ENCODE data around the gene FOXO6. TPM values are rescaled to one million over a fixed set of nuclear protein-coding genes. Genes with fewer than 3 reads are reported as not detected.

Gene FOXO6
- total and polyA plus RNA-seq, 2 experiments from 2014 or later, result 0.68 to 4.2 TPM

DNA sequence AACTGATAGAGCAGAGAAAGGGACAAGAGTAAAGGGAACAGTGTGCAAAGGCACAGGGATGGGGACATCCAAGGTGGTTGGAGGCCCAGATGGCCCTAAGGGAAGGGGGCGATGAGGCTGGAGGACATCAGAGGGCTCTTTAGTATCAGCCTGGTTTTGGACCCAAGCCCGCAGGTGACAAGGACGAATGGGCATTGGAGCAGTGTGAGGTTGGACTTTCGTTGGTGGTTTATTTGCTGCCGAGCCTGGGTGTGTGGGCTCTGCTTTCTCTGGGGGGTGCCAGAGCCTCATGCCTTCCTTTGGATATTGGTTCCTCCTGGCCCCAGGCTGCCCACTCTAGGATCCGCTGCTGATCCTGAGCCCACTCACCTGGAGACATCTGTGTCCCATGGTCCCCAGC is 12.1 kb downstream of the FOXO6 start:
- H3K4me1 Mint-ChIP-seq, result peaks cover 51% of the 10 kb centered on the region
- peaks cover 14% of the 10 kb centered on the region for H3K27me3 Mint-ChIP-seq (ENCODE audit: insufficient read depth, low read depth, poor library complexity)
- DNase-seq (ENCODE audit: low spot score) (no peak), ATAC-seq (no peak)
- Histone ChIP-seq H3K4me2 (no peak overlapping the region), H3K4me3 (no peak overlapping the region), H3F3A (replicated peaks; ENCODE audit: low read depth) (no peaks in the 10 kb centered on the region), H3K27ac (ENCODE audit: low read depth) (no peak overlapping the region), H3K9me2 (ENCODE audit: insufficient read depth) (no peaks in the 10 kb centered on the region), H3K27me3 (ENCODE audit: insufficient read depth) (peaks cover 13% of the 10 kb centered on the region; the same call in 1 of the 2 replicates), H4K20me1 (replicated peaks; ENCODE audit: insufficient read depth) (no peaks in the 10 kb centered on the region), H2AFZ (no peak overlapping the region), H3K4me1 (ENCODE audit: insufficient read depth) (peaks cover 38% of the 10 kb centered on the region), H3K79me2 (replicated peaks; ENCODE audit: insufficient read depth) (no peaks in the 10 kb centered on the region), H3K36me3 (ENCODE audit: insufficient read depth) (no peaks in the 10 kb centered on the region)
- no peak for TF ChIP-seq ZNF114 (CRISPR knock-in tag; IDR thresholded peaks at IDR 0.05)
- no peak overlapping the region for H3K27ac Mint-ChIP-seq
- H3K36me3 Mint-ChIP-seq (ENCODE audit: low read depth), result no peaks in the 10 kb centered on the region; the same call in 2 of the 3 replicates
- no peak overlapping the region; the same call in 2 of the 3 replicates for H3K4me3 Mint-ChIP-seq
- no peaks in the 10 kb centered on the region for H3K9me3 Mint-ChIP-seq

- ATAC-seq, result no peak
- H3F3A ChIP-seq (replicated peaks; ENCODE audit: low read depth), result no peaks in the 10 kb centered on the region
- H3K4me2 ChIP-seq, result no peak overlapping the region
- no peaks in the 10 kb centered on the region; the same call in 2 of the 3 replicates for H3K36me3 Mint-ChIP-seq (ENCODE audit: low read depth)
- H3K79me2 ChIP-seq (replicated peaks; ENCODE audit: insufficient read depth), result no peaks in the 10 kb centered on the region
- DNase-seq (ENCODE audit: low spot score), result no peak
- no peak overlapping the region for H3K27ac Mint-ChIP-seq
- no peak overlapping the region for H3K4me3 ChIP-seq
- H3K36me3 ChIP-seq (ENCODE audit: insufficient read depth), result no peaks in the 10 kb centered on the region
- H3K27ac ChIP-seq (ENCODE audit: low read depth), result no peak overlapping the region
- no peaks in the 10 kb centered on the region for H4K20me1 ChIP-seq (replicated peaks; ENCODE audit: insufficient read depth)
- H3K27me3 Mint-ChIP-seq (ENCODE audit: insufficient read depth, low read depth, poor library complexity), result peaks cover 14% of the 10 kb centered on the region
- H3K9me3 Mint-ChIP-seq, result no peaks in the 10 kb centered on the region
- H3K27me3 ChIP-seq (ENCODE audit: insufficient read depth), result peaks cover 8% of the 10 kb centered on the region; the same call in 1 of the 2 replicates
- no peak overlapping the region for H3K4me3 Mint-ChIP-seq
- H3K9me2 ChIP-seq (ENCODE audit: insufficient read depth), result no peaks in the 10 kb centered on the region
- peaks cover 33% of the 10 kb centered on the region for H3K4me1 ChIP-seq (ENCODE audit: insufficient read depth)
- H2AFZ ChIP-seq, result no peak overlapping the region
- peaks cover 45% of the 10 kb centered on the region for H3K4me1 Mint-ChIP-seq
- TF ChIP-seq EZH2 (IDR thresholded peaks at IDR 0.05; ENCODE audit: low read depth, unreplicated experiment), result no peak
- TF ChIP-seq ZNF331 (CRISPR knock-in tag; IDR thresholded peaks at IDR 0.05; ENCODE audit: low read depth), result no peak
- TF ChIP-seq, protein P1, sequence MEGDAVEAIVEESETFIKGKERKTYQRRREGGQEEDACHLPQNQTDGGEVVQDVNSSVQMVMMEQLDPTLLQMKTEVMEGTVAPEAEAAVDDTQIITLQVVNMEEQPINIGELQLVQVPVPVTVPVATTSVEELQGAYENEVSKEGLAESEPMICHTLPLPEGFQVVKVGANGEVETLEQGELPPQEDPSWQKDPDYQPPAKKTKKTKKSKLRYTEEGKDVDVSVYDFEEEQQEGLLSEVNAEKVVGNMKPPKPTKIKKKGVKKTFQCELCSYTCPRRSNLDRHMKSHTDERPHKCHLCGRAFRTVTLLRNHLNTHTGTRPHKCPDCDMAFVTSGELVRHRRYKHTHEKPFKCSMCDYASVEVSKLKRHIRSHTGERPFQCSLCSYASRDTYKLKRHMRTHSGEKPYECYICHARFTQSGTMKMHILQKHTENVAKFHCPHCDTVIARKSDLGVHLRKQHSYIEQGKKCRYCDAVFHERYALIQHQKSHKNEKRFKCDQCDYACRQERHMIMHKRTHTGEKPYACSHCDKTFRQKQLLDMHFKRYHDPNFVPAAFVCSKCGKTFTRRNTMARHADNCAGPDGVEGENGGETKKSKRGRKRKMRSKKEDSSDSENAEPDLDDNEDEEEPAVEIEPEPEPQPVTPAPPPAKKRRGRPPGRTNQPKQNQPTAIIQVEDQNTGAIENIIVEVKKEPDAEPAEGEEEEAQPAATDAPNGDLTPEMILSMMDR (conservative IDR thresholded peaks at IDR 0.05; ENCODE audit: low read depth in 2 of 2), result no peak
- TF ChIP-seq ZNF114 (CRISPR knock-in tag; IDR thresholded peaks at IDR 0.05), result no peak
- no peak for TF ChIP-seq NANOG (IDR thresholded peaks at IDR 0.05; ENCODE audit: borderline replicate concordance)
- TF ChIP-seq JUNB (IDR thresholded peaks at IDR 0.05; ENCODE audit: unreplicated experiment), result no peak
- TF ChIP-seq POLR2AphosphoS5 (IDR thresholded peaks at IDR 0.05; ENCODE audit: low read depth), result no peak
- no peak for TF ChIP-seq REST (IDR thresholded peaks at IDR 0.05; ENCODE audit: unreplicated experiment)
- no peak for TF ChIP-seq CREB1 (CRISPR knock-in tag; IDR thresholded peaks at IDR 0.05; ENCODE audit: low read depth)
- no peak for TF ChIP-seq STAT1 (IDR thresholded peaks at IDR 0.05; ENCODE audit: unreplicated experiment)
- TF ChIP-seq, protein P2, sequence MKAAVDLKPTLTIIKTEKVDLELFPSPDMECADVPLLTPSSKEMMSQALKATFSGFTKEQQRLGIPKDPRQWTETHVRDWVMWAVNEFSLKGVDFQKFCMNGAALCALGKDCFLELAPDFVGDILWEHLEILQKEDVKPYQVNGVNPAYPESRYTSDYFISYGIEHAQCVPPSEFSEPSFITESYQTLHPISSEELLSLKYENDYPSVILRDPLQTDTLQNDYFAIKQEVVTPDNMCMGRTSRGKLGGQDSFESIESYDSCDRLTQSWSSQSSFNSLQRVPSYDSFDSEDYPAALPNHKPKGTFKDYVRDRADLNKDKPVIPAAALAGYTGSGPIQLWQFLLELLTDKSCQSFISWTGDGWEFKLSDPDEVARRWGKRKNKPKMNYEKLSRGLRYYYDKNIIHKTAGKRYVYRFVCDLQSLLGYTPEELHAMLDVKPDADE (IDR thresholded peaks at IDR 0.05), result no peak
These were observed 13.5 kb downstream of the FOXO6 start for GRCh38 chr1:41374711-41375110.
